Measurements from ENCODE around the gene BMF. TPM values are rescaled to one million over a fixed set of nuclear protein-coding genes. Genes with fewer than 3 reads are reported as not detected.
"Not testable (repeated sequence)": the region's sequence is repeated elsewhere in the genome, so short reads cannot be mapped to it uniquely, and the experiment has no call there.

BMF gene
- total and polyA plus RNA-seq, 5 experiments from 2014 or later, result 0.12 to 19.8 (median 0.44) TPM

DNA sequence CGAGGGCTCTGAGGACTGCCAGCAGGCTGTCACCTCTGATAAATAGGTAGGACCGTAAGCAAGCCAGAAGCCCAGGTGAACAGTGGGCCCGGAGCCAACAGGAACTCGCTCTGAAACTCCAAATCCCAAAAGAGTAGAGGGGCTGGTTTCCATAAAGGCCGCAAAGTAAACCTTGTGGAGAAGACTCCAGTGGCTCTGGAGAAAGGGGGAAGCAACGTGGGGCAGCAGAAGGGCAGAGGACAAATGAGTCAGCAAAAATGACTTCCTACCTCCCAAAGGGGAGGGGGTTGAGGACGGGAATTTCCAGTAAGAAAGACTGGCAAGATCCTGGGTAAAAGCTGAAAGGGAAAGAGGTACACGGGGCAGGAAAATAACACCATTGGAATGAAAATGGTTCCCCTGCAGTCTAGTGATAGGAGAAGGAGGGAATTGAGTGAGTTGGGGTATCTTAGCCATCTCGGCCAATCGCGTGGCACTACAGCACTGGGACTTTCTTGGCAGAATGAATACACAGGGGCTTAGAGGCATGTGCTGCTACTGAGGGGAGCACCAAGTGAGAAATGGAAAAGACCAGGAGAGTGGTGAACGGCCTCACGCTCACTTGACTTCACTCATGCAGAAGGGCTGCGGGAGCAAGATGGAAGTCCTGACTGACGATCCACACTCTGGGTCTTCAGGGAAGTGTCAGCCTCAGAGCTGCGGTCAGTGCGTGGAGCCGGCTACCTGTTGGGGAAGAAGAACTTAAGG, 33.2 kb downstream of the BMF start:
- Mint-ChIP-seq H3K27ac (peak overlapping the region in 1 of 10 donors; percentile 14), H3K4me1 (peaks cover 13 to 22% (median 14%) of the 10 kb centered on the region in 4 donors), H3K4me3 (peak overlapping the region in 2 of 10 donors; percentile 8 to 11), H3K27me3 (peaks cover 0 to 6% (median 0%) of the 10 kb centered on the region in 5 donors), H3K36me3 (no peaks in the 10 kb centered on the region), H3K9me3 (no peaks in the 10 kb centered on the region)
- POLR2A ChIA-PET, result no interaction called here
- ATAC-seq (no peak), DNase-seq (peak in 1 of 10 donors; percentile 50)

GRCh38 chr15:40074656-40075055, 34.0 kb downstream of the BMF start:
- POLR2A ChIA-PET, result interaction anchor here (1.0 kb wide), 1 partner anchor 24 kb away, joined by 3 read pairs; no protein-coding TSS in a partner anchor
- not testable (repeated sequence) for DNase-seq, H3K9me3 Mint-ChIP-seq, H3K36me3 Mint-ChIP-seq, H3K27ac Mint-ChIP-seq, ATAC-seq, H3K27me3 Mint-ChIP-seq
- peak overlapping the region in 1 of 10 donors; percentile 90 for H3K4me3 Mint-ChIP-seq
- H3K4me1 Mint-ChIP-seq, result peaks cover 13 to 17% (median 14%) of the 10 kb centered on the region in 4 donors

DNA sequence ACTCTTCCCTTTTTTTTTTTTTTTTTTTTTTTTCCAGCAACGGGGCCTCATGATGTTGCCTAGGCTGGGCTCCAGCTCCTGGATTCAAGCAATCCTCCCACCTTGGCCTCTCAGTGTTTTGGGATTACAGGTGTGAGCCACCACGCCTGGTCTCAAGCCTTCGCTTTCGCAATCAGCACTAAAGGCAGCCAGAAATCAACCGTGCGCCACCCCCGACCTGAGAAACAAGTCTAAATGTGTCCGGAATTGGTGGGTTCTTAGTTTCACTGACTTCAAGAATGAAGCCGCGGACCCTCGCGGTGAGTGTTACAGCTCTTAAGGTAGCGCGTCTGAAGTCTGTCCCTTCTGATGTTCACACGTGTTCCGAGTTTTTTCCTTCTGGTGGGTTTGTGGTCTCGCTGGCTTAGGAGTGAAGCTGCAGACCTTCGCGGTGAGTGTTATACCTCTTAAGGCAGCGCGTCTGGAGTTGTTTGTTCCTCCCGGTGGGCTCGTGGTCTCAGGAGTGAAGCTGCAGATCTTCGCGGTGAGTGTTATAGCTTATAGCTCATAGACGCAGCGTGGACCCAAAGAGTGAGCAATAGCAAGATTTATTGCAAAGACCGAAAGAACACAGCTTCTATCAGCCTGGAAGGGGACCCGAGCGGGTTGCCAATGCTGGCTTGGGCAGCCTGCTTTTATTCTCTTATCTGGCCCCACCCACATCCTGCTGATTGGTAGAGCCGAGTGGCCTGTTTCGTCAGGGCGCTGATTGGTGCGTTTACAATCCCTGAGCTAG, 34.8 kb downstream of the BMF start:
- ATAC-seq (peak; percentile 47 to 50), DNase-seq (peak in 1 of 10 donors; percentile 52)
- Mint-ChIP-seq H3K4me1 (peaks cover 13 to 17% (median 14%) of the 10 kb centered on the region in 4 donors), H3K4me3 (peak overlapping the region; percentile 74 to 93 (median 89)), H3K27ac (peak overlapping the region; percentile 23 to 88 (median 70))
- H3K9me3 Mint-ChIP-seq, H3K27me3 Mint-ChIP-seq, H3K36me3 Mint-ChIP-seq: not testable (repeated sequence)
- POLR2A ChIA-PET, result interaction anchor here (0.6 to 1.0 kb wide), 2 partner anchors 25 to 39 kb away, joined by 3 to 7 read pairs; no protein-coding TSS in a partner anchor

DNA sequence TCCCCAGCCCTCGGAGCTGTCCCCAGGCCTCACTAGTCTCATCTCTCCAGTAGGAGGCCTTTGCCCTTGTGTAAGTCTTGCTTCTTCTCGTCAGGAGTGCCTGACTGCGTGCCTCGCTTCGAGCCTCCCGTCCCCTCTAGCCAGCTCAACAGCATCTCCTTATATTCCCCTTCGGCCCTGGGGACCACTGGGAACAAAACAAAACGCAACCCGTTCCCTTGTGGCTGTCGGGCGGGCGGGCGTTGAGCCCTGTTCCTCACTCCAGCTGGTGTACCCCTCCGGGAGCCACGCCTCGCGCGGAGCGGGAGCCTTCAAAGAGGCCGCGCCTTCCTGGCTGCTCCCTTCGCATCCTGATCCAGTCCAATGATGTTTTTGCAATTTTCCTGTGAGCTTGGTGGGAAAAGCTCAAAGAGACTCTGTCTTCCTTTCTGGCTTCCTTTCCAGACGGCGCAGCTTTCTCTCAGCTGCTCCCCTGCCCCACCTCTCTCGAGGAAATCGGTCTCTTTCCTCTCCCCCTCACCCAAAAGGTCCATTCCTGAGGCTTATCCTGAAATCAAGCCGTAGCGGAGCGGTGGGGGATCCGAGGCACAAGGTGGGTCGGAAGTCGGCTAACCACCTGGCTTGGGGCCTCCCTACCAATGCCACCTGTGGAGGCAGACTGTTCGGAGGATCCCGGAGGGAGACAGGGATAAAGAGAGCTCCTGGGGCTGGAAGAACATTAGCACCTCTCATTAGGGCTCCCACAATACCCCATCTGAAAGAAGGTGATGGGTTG, 36.3 kb downstream of the BMF start:
- POLR2A ChIA-PET, result interaction anchor here (0.6 kb wide), 1 partner anchor 41 kb away, joined by 3 read pairs; no protein-coding TSS in a partner anchor
- Mint-ChIP-seq H3K9me3 (no peaks in the 10 kb centered on the region), H3K4me1 (peaks cover 13 to 17% (median 14%) of the 10 kb centered on the region in 4 donors), H3K4me3 (no peak overlapping the region), H3K27ac (peak overlapping the region in 2 of 10 donors; percentile 11 to 34), H3K27me3 (peaks cover 0 to 6% (median 0%) of the 10 kb centered on the region in 5 donors), H3K36me3 (no peaks in the 10 kb centered on the region)
- ATAC-seq (no peak), DNase-seq (peak in 1 of 10 donors; percentile 36)

DNA sequence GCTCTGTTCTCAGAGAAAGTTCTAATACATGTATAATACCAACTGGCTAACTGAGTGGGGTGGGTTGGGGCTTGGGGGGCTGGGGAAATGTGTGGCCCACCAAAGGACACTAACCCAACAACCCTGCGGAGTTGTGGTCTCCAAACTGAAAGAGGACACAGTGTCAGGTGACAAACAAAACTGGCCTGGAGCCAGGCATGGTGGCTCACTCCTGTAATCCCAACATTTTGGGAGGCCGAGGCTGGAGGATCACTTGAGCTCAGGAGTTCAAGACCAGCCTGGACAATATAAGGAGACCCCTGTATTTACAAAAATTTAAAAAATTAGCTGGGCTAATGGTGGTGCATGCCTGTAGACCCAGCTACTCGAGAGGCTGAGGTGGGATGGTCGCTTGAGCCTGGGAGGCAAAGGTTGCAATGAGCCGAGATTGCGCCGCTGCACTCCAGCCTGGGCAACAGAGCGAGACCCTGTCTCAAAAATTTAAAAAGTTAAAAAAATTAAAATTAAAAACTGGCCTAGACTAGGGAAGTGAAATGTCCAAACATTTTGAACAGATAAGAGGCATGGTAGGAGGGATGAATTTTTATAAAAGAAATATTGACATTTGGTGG, 38.0 kb downstream of the BMF start:
- DNase-seq (no peak), ATAC-seq (no peak)
- Mint-ChIP-seq H3K4me1 (peaks cover 13 to 18% (median 14%) of the 10 kb centered on the region in 4 donors), H3K36me3 (no peaks in the 10 kb centered on the region), H3K27me3 (peaks cover 0 to 6% (median 0%) of the 10 kb centered on the region in 5 donors), H3K4me3 (no peak overlapping the region), H3K27ac (no peak overlapping the region), H3K9me3 (no peaks in the 10 kb centered on the region)
- POLR2A ChIA-PET, result no interaction called here

DNA sequence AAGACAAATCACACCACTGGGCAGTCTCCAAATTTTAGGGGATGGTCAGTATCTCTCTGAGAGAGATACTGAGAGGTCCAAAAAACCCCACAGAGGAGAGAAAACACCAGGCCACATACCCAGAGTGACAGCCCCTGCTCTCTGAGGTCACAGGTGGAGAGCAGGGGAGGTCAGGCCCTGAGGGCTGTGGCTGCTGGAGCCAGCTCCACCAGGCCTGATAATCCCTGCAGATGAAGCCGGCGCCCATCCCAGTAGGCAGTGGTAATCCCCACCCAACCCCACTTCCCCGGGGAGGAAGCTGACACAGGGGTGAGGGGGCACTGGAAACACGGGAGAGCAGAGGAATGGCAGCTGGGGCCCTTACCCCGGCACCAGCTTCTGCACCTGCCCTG, 38.5 kb downstream of the BMF start:
- peaks cover 0 to 6% (median 0%) of the 10 kb centered on the region in 5 donors for H3K27me3 Mint-ChIP-seq
- no peak for DNase-seq
- peak overlapping the region in 1 of 10 donors; percentile 65 for H3K27ac Mint-ChIP-seq
- H3K4me1 Mint-ChIP-seq, result peaks cover 9 to 17% (median 14%) of the 10 kb centered on the region in 4 donors
- no peak for ATAC-seq
- H3K36me3 Mint-ChIP-seq, result no peaks in the 10 kb centered on the region
- POLR2A ChIA-PET, result no interaction called here
- H3K9me3 Mint-ChIP-seq, result no peaks in the 10 kb centered on the region
- no peak overlapping the region for H3K4me3 Mint-ChIP-seq

GRCh38 chr15:40069178-40070165, 39.2 kb downstream of the BMF start:
- Mint-ChIP-seq H3K27me3 (peaks cover 0 to 6% (median 0%) of the 10 kb centered on the region in 5 donors), H3K9me3 (no peaks in the 10 kb centered on the region), H3K4me1 (peaks cover 7 to 22% (median 18%) of the 10 kb centered on the region in 4 donors), H3K36me3 (no peaks in the 10 kb centered on the region), H3K4me3 (no peak overlapping the region), H3K27ac (peak overlapping the region in 1 of 10 donors; percentile 65)
- DNase-seq (peak in 1 of 10 donors; percentile 45), ATAC-seq (peak in 1 of 2 donors; percentile 35)
- POLR2A ChIA-PET, result no interaction called here

GRCh38 chr15:40067921-40068624, 40.6 kb downstream of the BMF start:
- DNase-seq (no peak), ATAC-seq (no peak)
- POLR2A ChIA-PET, result interaction anchor here (0.7 kb wide), 2 partner anchors 20 to 82 kb away, joined by 3 to 5 read pairs; no protein-coding TSS in a partner anchor
- Mint-ChIP-seq H3K4me3 (no peak overlapping the region), H3K9me3 (no peaks in the 10 kb centered on the region), H3K27ac (no peak overlapping the region), H3K4me1 (peaks cover 2 to 20% (median 13%) of the 10 kb centered on the region in 4 donors), H3K36me3 (no peaks in the 10 kb centered on the region), H3K27me3 (peaks cover 0 to 6% (median 0%) of the 10 kb centered on the region in 5 donors)

GRCh38 chr15:40066589-40066988, 42.1 kb downstream of the BMF start:
- POLR2A ChIA-PET, result interaction anchor here (0.5 kb wide), 1 partner anchor 145 kb away, joined by 3 read pairs; no protein-coding TSS in a partner anchor
- Mint-ChIP-seq H3K4me1 (peaks cover 0 to 15% (median 12%) of the 10 kb centered on the region in 4 donors), H3K9me3 (no peaks in the 10 kb centered on the region), H3K4me3 (no peak overlapping the region), H3K27ac (no peak overlapping the region), H3K27me3 (peaks cover 0 to 1% (median 0%) of the 10 kb centered on the region in 5 donors), H3K36me3 (no peaks in the 10 kb centered on the region)
- no peak for DNase-seq
- ATAC-seq, result no peak

DNA sequence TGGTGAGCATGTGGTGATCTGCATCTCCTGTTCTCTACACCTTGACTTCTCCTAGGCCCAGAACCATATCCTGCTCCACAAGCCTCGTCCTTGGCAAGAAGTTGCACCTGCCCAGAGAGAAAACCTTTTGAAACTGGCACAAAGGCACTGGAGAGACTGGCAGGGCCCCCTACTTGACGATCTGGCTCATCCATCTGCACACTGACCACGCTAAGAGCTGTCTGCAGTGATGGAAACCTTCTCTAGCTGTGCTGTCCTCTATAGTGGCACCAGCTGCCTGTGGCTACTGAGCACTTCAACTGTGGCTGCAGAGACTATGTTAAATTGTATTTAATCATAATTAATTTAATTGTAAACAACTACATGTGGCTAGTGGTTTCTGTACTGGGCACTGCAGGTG, 43.5 kb downstream of the BMF start:
- Mint-ChIP-seq H3K27ac (peak overlapping the region in 5 of 10 donors; percentile 26 to 68 (median 38)), H3K27me3 (no peaks in the 10 kb centered on the region), H3K4me1 (peaks cover 0 to 15% (median 12%) of the 10 kb centered on the region in 4 donors), H3K4me3 (no peak overlapping the region), H3K9me3 (no peaks in the 10 kb centered on the region), H3K36me3 (no peaks in the 10 kb centered on the region)
- DNase-seq (no peak), ATAC-seq (no peak)
- POLR2A ChIA-PET, result no interaction called here

Data from naive thymus-derived CD8-positive, alpha-beta T cell (primary cell).